Activated T-helper 1 cell treated with anti-CD3 and anti-CD28 coated beads, Interleukin-12 subunit alpha, Interleukin-12 subunit beta, Interleukin-2, Interleukin-4 antibody, amounts not matched to agents 30 ng/mL and 10 ng/mL and 1 ng/mL, durations not matched to agents 14 hours and 24 hours and 36 hours (primary cell): Measurements from ENCODE around the gene FAM163B. TPM values are rescaled to one million over a fixed set of nuclear protein-coding genes. Genes with fewer than 3 reads are reported as not detected.

Experiments
- DNase-seq: peaks from one replicate; pipeline ENCODE4 v3.0.0; 2021; ENCODE audit warnings: low spot score
- H3K27ac Mint-ChIP-seq: one replicate; pipeline ENCODE4 v1.8.0; 2021; ENCODE audit warnings: mild to moderate bottlenecking, mixed read lengths
- H3K27me3 Mint-ChIP-seq: one replicate; pipeline ENCODE4 v1.8.0; 2022; ENCODE audit warnings: mild to moderate bottlenecking, moderate library complexity, mixed read lengths; ENCODE audit not compliant: insufficient read depth
- H3K36me3 Mint-ChIP-seq: one replicate; pipeline ENCODE4 v1.8.0; 2021; ENCODE audit warnings: low read depth, mixed read lengths
- H3K4me1 Mint-ChIP-seq: one replicate; pipeline ENCODE4 v1.8.0; 2021; ENCODE audit warnings: low read depth, mixed read lengths
- H3K4me3 Mint-ChIP-seq: one replicate; pipeline ENCODE4 v1.8.0; 2021; ENCODE audit warnings: mild to moderate bottlenecking, moderate library complexity, mixed read lengths
- H3K9me3 Mint-ChIP-seq: one replicate; pipeline ENCODE4 v1.8.0; 2021; ENCODE audit warnings: mixed read lengths
- intact Hi-C: fragments of 100-400 bp; cut with micrococcal nuclease; formaldehyde crosslinking; loops from one replicate; pipeline ENCODE4 v1.15.1; 2024
- total RNA-seq: library from RNA; stranded (reverse); gene quantifications from 2 replicates; pipeline ENCODE4 v1.2.3, GENCODE V29; 2022

Gene FAM163B
- total RNA-seq, 1 donor from 2014 or later = not detected

- Mint-ChIP-seq H3K9me3 (no peaks in the 10 kb centered on the region), H3K27ac (no peak overlapping the region), H3K36me3 (no peaks in the 10 kb centered on the region), H3K27me3 (peaks cover 15% of the 10 kb centered on the region), H3K4me3 (no peak overlapping the region), H3K4me1 (no peaks in the 10 kb centered on the region)
- intact Hi-C loops = no loop called here
- DNase-seq = no peak
Measured at GRCh38 chr9:133608382-133608781, 807 bp downstream of the FAM163B start.

- H3K27ac Mint-ChIP-seq = no peak overlapping the region
- DNase-seq = no peak
- no peaks in the 10 kb centered on the region for H3K4me1 Mint-ChIP-seq
- intact Hi-C loops = no loop called here
- no peak overlapping the region for H3K4me3 Mint-ChIP-seq
- no peaks in the 10 kb centered on the region for H3K36me3 Mint-ChIP-seq
- H3K9me3 Mint-ChIP-seq = no peaks in the 10 kb centered on the region
- H3K27me3 Mint-ChIP-seq = peaks cover 14% of the 10 kb centered on the region
Measured at GRCh38 chr9:133607976-133608375, 1.2 kb downstream of the FAM163B start.

GRCh38 chr9:133607381-133607780, 1.8 kb downstream of the FAM163B start:
- Mint-ChIP-seq H3K36me3 (no peaks in the 10 kb centered on the region), H3K27me3 (peaks cover 14% of the 10 kb centered on the region), H3K9me3 (no peaks in the 10 kb centered on the region), H3K4me1 (no peaks in the 10 kb centered on the region), H3K27ac (no peak overlapping the region), H3K4me3 (no peak overlapping the region)
- intact Hi-C loops = no loop called here
- DNase-seq = no peak

DNA sequence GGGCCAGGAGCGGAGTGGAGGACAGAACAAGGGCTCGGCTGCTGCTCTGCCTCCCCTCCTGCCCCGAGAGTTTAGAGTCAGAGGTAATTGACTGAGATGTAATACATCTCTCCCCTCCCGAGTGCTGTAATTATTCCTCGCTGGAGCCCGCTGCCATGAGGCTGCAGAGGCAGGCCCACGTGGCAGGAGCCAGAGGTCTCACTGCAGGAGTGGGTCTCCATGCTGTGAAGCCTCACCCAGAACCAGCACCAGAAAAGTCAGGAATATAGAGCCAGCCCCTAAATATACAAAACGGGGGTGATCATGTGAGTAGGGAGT, 2.5 kb downstream of the FAM163B start:
- Mint-ChIP-seq H3K9me3 (no peaks in the 10 kb centered on the region), H3K27me3 (peaks cover 12% of the 10 kb centered on the region), H3K4me1 (no peaks in the 10 kb centered on the region), H3K4me3 (no peak overlapping the region), H3K36me3 (no peaks in the 10 kb centered on the region), H3K27ac (no peak overlapping the region)
- no peak for DNase-seq
- intact Hi-C loops = no loop called here

DNA sequence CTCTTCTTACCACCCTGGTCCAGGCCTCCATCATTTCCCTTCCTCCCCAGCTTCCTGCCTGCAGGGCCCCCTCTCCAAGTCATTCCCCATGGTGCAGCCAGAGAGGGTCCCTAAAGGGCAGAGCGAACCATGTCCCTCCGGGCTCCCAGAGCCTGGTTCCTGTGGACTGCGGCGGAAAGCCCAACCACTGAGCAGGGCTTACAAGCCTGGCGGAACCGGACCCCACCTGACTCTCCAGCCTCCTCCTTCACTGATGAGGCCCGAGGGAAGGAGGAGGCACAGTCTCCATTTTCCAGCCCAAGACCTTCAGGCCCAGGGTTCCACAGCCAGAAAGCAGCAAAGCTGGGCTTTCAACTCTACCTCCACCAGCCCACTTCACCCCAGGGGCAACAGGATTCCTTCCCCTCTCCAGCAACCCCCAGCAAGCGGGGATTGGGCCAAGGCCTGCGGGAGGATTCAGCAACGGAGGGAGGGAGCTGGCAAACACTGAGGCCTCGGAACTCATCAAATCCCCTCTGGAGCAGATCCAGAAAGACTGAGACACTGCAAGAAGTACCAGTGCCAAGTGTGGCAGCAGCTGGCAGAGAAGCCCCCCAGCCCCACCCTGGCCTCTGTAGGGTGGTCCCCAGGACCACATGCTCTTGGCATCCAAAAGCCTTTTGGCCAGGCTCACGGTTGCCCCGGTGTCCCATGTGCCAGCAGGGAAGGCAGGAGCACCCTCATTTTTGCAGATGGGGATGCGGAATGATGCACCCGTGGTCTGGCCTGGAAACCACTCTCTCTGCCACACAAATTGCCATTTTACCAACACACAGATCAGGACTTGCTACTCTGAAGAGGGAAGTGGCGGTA, 3.1 kb downstream of the FAM163B start:
- no peaks in the 10 kb centered on the region for H3K36me3 Mint-ChIP-seq
- DNase-seq = no peak
- peaks cover 9% of the 10 kb centered on the region for H3K27me3 Mint-ChIP-seq
- no peaks in the 10 kb centered on the region for H3K4me1 Mint-ChIP-seq
- H3K4me3 Mint-ChIP-seq = no peak overlapping the region
- intact Hi-C loops = no loop called here
- no peaks in the 10 kb centered on the region for H3K9me3 Mint-ChIP-seq
- no peak overlapping the region for H3K27ac Mint-ChIP-seq

GRCh38 chr9:133605446-133605845, 3.7 kb downstream of the FAM163B start:
- DNase-seq = no peak
- Mint-ChIP-seq H3K9me3 (no peaks in the 10 kb centered on the region), H3K27ac (no peak overlapping the region), H3K27me3 (peaks cover 9% of the 10 kb centered on the region), H3K36me3 (no peaks in the 10 kb centered on the region), H3K4me3 (no peak overlapping the region), H3K4me1 (no peaks in the 10 kb centered on the region)
- intact Hi-C loops = no loop called here

GRCh38 chr9:133604856-133605255, 4.3 kb downstream of the FAM163B start:
- peaks cover 8% of the 10 kb centered on the region for H3K27me3 Mint-ChIP-seq
- H3K4me1 Mint-ChIP-seq = no peaks in the 10 kb centered on the region
- no peaks in the 10 kb centered on the region for H3K36me3 Mint-ChIP-seq
- no peaks in the 10 kb centered on the region for H3K9me3 Mint-ChIP-seq
- no peak overlapping the region for H3K27ac Mint-ChIP-seq
- DNase-seq = no peak
- no peak overlapping the region for H3K4me3 Mint-ChIP-seq
- intact Hi-C loops = no loop called here

- H3K9me3 Mint-ChIP-seq = no peaks in the 10 kb centered on the region
- DNase-seq = no peak
- peaks cover 4% of the 10 kb centered on the region for H3K27me3 Mint-ChIP-seq
- H3K4me1 Mint-ChIP-seq = no peaks in the 10 kb centered on the region
- H3K4me3 Mint-ChIP-seq = no peak overlapping the region
- no peaks in the 10 kb centered on the region for H3K36me3 Mint-ChIP-seq
- intact Hi-C loops = no loop called here
- no peak overlapping the region for H3K27ac Mint-ChIP-seq
Measured at GRCh38 chr9:133604214-133604613, 5.0 kb downstream of the FAM163B start.

GRCh38 chr9:133603135-133603927, 5.9 kb downstream of the FAM163B start:
- Mint-ChIP-seq H3K4me3 (no peak overlapping the region), H3K27me3 (peaks cover 4% of the 10 kb centered on the region), H3K27ac (no peak overlapping the region), H3K4me1 (no peaks in the 10 kb centered on the region), H3K9me3 (no peaks in the 10 kb centered on the region), H3K36me3 (no peaks in the 10 kb centered on the region)
- intact Hi-C loops = no loop called here
- DNase-seq = no peak

DNA sequence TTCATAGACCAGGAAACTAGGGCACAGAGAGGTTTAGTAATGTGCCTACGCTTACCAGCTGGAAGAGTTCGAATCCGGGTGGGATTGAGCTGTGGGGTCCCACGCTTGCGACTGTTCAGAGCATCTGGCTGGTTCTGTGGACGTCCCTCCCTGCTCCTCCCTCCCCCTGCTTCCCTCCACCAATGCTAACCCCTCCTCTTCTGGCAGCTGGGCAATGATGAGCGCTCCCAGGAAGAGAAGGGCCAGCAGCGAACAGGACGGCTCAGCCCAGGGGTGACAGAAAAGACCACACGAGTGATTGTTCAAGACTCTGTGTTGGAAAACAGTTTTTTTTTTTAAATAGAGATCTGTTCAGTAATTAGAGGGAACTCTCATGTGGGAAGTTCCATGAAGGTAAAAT, 6.9 kb downstream of the FAM163B start:
- no peak for DNase-seq
- Mint-ChIP-seq H3K4me1 (no peaks in the 10 kb centered on the region), H3K27me3 (peaks cover 4% of the 10 kb centered on the region), H3K27ac (no peak overlapping the region), H3K36me3 (no peaks in the 10 kb centered on the region), H3K9me3 (peaks cover 9% of the 10 kb centered on the region), H3K4me3 (no peak overlapping the region)
- intact Hi-C loops = no loop called here

DNA sequence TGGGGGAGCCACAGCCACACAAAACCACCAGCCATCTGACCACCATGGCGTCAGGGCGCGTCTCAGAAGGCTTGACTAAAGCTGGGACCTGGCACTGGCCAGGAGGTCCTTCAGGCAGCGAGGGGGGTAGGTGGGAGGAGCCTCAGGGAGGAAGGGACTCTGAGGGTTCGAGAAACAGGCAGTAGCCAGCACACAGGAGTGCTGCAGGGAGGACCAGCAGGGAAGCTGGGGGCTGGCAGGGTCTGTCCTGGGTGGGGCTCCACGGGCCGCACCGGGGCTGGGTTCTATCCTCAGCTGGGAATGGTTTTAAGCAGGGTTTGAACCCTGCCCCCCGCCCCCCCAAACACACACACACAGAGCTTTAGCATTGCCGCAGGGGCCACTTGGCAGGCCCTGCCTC, 7.4 kb downstream of the FAM163B start:
- Mint-ChIP-seq H3K4me1 (no peaks in the 10 kb centered on the region), H3K9me3 (peaks cover 14% of the 10 kb centered on the region), H3K36me3 (no peaks in the 10 kb centered on the region), H3K4me3 (no peak overlapping the region), H3K27me3 (peaks cover 4% of the 10 kb centered on the region), H3K27ac (no peak overlapping the region)
- no peak for DNase-seq
- intact Hi-C loops = no loop called here

GRCh38 chr9:133600739-133601138, 8.4 kb downstream of the FAM163B start:
- Mint-ChIP-seq H3K27me3 (peaks cover 2% of the 10 kb centered on the region), H3K36me3 (no peaks in the 10 kb centered on the region), H3K4me3 (no peak overlapping the region), H3K9me3 (peaks cover 14% of the 10 kb centered on the region), H3K27ac (no peak overlapping the region), H3K4me1 (no peaks in the 10 kb centered on the region)
- intact Hi-C loops = no loop called here
- DNase-seq = no peak

DNA sequence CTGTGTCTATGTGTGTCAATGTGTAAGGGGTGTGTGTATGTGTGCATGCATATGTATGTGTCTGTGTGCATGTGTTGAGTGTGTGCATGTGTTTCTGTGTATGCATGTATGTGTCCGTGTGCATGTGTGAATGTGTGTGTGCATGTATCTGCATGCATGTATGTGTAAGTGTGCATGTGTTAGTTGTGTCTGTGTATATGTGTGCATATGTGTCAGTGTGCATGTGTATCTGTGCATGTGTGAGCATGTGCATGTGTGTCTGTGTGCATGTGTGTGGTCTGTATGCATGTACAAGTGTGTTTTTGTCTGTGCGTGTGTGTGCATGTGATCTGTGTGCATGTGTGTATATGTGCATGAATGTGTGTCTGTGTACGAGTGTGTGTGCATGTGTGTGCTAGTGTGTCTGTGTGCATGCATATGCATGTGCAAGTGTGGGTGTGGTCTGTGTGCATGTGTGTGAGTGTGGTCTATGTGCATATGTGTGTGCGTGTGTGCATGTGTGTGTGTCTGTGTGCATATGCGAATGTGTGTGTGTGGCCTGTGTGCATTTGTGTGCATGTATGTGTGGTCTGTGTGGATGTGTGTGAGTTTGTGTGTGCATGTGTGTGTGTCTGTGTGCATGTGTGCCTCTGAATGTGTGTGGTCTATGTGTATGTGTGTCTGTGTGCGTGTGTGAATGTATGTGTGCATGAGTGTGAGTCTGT, 9.6 kb downstream of the FAM163B start:
- intact Hi-C loops = no loop called here

More for the DNA sequence above, 9.6 kb downstream of the FAM163B start:
- Mint-ChIP-seq H3K4me3 (no peak overlapping the region), H3K27ac (no peak overlapping the region), H3K27me3 (no peaks in the 10 kb centered on the region), H3K4me1 (no peaks in the 10 kb centered on the region), H3K9me3 (peaks cover 14% of the 10 kb centered on the region), H3K36me3 (no peaks in the 10 kb centered on the region)
- no peak for DNase-seq
